ENCODE results near the gene CRCP.

Gene CRCP

DNA sequence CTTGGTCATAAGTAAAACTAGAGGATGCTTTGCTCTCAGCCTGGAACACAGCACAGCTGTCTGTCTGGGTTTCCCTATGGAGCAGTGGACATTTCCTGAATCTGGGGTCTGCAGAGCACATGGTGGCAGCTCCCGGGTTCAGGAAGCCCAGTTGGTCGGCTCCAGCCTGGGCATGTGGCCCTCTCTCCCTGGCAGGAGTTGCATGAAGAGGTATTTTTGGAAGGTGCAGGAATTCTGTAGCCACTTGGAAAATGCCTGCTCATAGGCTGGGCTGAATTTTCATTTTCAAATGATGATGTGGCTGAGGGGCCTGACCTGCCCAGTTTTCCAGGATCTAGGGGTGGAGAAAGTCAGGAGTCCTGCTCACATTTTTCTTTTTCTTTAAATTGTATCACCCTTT is 83.8 kb downstream of the CRCP start:
- no peak for DNase-seq

DNA sequence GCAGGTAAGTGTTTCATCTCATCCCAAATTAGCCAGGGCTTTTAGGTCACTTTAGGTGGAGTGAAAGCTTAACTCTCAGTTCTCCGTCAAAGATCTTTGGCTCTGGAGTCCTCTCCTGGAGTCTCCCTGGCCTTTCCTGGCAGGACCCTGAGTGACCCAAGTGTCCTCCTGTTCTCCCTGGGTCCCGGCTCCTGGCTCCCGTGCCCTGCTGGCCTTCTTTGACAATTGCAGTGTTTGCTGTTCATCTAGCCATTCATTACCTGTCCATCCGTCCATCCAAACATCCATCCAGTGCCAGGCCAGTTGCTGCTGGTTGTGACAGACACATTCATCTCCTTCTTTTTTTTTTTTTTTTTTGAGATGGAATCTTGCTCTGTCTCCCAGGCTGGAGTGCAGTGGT is 84.3 kb downstream of the CRCP start:
- no peak for DNase-seq

DNA sequence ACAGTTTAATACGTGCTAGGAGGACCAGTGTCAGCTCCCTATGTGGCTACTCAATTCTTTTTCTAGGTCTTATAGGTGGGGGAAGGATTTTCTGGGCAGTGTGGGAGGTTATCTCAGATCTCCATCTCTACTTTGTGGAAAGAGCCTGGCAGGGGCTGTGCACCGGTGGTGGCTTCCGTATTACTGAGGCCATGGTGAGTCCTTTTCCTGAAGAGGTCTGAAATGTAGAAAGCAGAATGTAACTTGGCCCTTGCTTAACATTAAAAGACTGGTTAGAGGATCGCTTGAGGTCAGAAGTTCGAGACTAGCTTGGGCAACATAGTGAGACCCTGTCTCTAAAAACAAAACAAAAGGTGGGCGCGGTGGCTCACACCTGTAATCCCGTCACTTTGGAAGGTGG is 87.8 kb downstream of the CRCP start:
- no peak for DNase-seq
